ENCODE measurements around the gene TOM1L2.

DNA sequence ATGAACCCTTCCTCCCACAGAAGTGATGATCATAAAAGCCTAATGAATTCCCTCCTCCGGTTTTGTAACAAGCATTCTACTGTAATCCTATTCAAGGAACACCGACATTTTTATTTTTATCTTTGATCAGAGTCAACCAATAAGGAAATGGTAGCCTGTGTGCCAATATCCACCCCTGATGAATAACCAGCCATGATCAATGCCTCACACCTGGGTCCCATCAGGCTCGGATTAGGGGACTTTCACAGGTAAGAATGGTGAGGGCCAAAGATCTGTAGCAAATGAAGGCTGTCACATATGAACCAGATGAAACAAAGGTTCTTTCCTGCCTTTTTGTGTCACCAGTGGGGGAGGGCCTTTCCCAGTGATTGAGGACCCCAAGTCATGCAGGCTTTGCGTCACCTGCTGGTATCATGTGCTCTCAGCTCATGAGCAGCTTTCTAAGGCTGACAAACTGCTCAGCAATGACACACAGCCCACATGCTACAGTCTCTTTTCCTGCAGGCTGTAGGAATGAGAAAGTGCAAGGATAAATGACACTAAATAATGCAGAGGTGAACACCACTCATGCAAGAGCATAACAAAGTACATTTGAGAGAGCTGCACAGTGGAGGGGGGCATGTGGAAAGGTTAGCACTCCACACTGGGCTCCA lies 34.9 kb downstream of the TOM1L2 start:
- TF ChIP-seq CTCF (IDR thresholded peaks at IDR 0.05) = no peak
- TF ChIP-seq POLR2A (IDR thresholded peaks at IDR 0.05) = no peak
- TF ChIP-seq EP300 (IDR thresholded peaks at IDR 0.05) = no peak
- no peak for TF ChIP-seq POLR2AphosphoS5 (IDR thresholded peaks at IDR 0.05)

All from stomach (tissue), 4 donors.